ENCODE results near the gene ARHGAP10. TPM values are rescaled to one million over a fixed set of nuclear protein-coding genes. Genes with fewer than 3 reads are reported as not detected.

The ARHGAP10 gene
- total RNA-seq, 1 experiment from 2014 or later, result 36.6 TPM

DNA sequence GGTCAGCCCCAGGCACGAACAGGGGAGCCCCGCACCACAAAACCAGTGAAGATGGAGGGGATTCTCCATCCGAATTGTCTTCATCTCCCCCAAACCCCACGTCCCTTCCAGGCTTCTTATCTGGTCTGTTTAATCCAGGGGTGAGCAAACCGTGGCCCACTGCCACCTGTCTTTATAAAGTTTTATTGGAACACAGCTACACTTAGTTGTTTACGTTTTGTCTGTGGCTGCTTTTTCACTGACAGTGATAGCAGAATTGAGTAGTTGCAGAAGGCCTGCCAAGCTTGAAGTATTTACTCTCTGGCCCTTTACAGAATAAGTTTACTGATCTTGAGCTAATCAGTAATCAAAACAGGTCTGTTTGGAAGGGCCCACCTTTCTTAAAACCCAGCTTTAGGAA, 324.0 kb downstream of the ARHGAP10 start:
- ChIA-PET POLR2A (no interaction called here), CTCF (interaction anchor here (1.0 kb wide), 1 partner anchor 189 kb away, joined by 3 read pairs; no protein-coding TSS in a partner anchor)
- Mint-ChIP-seq H3K27ac (ENCODE audit: unreplicated experiment) (no peak overlapping the region), H3K36me3 (ENCODE audit: insufficient read depth, unreplicated experiment) (peaks cover 6% of the 10 kb centered on the region), H3K9me3 (ENCODE audit: unreplicated experiment) (no peaks in the 10 kb centered on the region), H3K4me1 (ENCODE audit: low read depth, unreplicated experiment) (no peaks in the 10 kb centered on the region), H3K4me3 (ENCODE audit: unreplicated experiment) (no peak overlapping the region), H3K27me3 (ENCODE audit: insufficient read depth, unreplicated experiment) (no peaks in the 10 kb centered on the region)
- Histone ChIP-seq H3K9me3 (no peaks in the 10 kb centered on the region), H3K36me3 (ENCODE audit: control insufficient read depth, insufficient read depth, low read length) (no peaks in the 10 kb centered on the region), H3K27me3 (replicated peaks; ENCODE audit: control insufficient read depth, insufficient read depth, low read length) (no peaks in the 10 kb centered on the region), H3K4me1 (no peaks in the 10 kb centered on the region), H3K4me3 (ENCODE audit: low read depth, low read length) (no peak overlapping the region)
- TF ChIP-seq, protein P1, sequence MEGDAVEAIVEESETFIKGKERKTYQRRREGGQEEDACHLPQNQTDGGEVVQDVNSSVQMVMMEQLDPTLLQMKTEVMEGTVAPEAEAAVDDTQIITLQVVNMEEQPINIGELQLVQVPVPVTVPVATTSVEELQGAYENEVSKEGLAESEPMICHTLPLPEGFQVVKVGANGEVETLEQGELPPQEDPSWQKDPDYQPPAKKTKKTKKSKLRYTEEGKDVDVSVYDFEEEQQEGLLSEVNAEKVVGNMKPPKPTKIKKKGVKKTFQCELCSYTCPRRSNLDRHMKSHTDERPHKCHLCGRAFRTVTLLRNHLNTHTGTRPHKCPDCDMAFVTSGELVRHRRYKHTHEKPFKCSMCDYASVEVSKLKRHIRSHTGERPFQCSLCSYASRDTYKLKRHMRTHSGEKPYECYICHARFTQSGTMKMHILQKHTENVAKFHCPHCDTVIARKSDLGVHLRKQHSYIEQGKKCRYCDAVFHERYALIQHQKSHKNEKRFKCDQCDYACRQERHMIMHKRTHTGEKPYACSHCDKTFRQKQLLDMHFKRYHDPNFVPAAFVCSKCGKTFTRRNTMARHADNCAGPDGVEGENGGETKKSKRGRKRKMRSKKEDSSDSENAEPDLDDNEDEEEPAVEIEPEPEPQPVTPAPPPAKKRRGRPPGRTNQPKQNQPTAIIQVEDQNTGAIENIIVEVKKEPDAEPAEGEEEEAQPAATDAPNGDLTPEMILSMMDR (IDR thresholded peaks at IDR 0.05; ENCODE audit: insufficient read depth in 1 of 2, low read depth in 1 of 2, low read length in 1 of 2, severe bottlenecking in 1 of 2, unreplicated experiment in 1 of 2), result no peak
- intact Hi-C loops (cut with micrococcal nuclease; ENCODE audit: unreplicated experiment), result no loop called here
- no TSS peak for BruUV-seq (replicated peaks)
- no peak for DNase-seq

DNA sequence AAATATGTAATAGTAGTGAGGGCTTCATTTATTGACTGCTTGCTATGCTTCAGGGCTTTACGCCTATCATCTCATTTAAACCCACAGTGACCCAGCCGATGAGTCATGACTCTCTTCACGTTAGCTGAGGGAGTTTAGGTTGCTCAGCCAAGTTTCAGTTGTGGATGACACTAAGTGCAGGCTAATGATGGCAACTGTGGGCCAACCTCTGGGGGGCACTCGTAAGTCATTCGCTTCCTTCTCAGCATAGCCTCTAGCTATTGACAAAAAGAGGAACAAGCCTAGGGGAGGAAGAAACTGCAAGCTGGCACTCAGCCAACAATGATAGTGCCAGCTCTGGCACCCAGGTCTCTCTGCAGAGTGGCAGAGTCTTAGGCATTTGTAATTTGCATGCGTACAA, 325.0 kb downstream of the ARHGAP10 start:
- no TSS peak for BruUV-seq (replicated peaks)
- Mint-ChIP-seq H3K4me3 (ENCODE audit: unreplicated experiment) (no peak overlapping the region), H3K27ac (ENCODE audit: unreplicated experiment) (no peak overlapping the region), H3K27me3 (ENCODE audit: insufficient read depth, unreplicated experiment) (no peaks in the 10 kb centered on the region), H3K9me3 (ENCODE audit: unreplicated experiment) (no peaks in the 10 kb centered on the region), H3K4me1 (ENCODE audit: low read depth, unreplicated experiment) (peaks cover 5% of the 10 kb centered on the region), H3K36me3 (ENCODE audit: insufficient read depth, unreplicated experiment) (peaks cover 11% of the 10 kb centered on the region)
- intact Hi-C loops (cut with micrococcal nuclease; ENCODE audit: unreplicated experiment), result no loop called here
- no peak overlapping the region for H3K4me3 ChIP-seq (ENCODE audit: low read depth, low read length)
- H3K4me1 ChIP-seq, result no peaks in the 10 kb centered on the region
- no peaks in the 10 kb centered on the region for H3K9me3 ChIP-seq
- ChIA-PET POLR2A (no interaction called here), CTCF (no interaction called here)
- H3K27me3 ChIP-seq (replicated peaks; ENCODE audit: control insufficient read depth, insufficient read depth, low read length), result no peaks in the 10 kb centered on the region
- no peak for DNase-seq
- TF ChIP-seq, protein P1 (IDR thresholded peaks at IDR 0.05; ENCODE audit: insufficient read depth in 1 of 2, low read depth in 1 of 2, low read length in 1 of 2, severe bottlenecking in 1 of 2, unreplicated experiment in 1 of 2), result no peak
- H3K36me3 ChIP-seq (ENCODE audit: control insufficient read depth, insufficient read depth, low read length), result no peaks in the 10 kb centered on the region

DNA sequence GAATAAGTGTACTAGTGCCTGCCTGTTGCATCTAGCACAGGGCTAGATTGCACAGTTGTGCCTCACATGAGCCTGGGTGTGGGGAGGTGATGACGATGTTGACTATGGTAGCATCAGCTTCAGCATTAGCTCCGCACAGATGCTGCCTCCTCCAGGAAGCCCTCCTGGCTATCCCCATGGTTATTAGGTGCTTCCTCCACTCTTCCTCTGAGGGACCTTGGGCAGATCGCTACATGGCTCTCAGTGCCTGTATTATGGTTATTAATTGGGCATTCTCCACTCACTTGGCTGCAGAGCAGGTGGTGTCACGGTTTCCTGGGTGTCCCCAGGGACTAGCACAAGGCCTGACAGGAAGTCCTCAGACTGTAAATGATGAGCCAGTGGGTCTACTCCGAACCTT, 325.6 kb downstream of the ARHGAP10 start:
- H3K4me1 Mint-ChIP-seq (ENCODE audit: low read depth, unreplicated experiment), result peaks cover 7% of the 10 kb centered on the region
- Histone ChIP-seq H3K36me3 (ENCODE audit: control insufficient read depth, insufficient read depth, low read length) (no peaks in the 10 kb centered on the region), H3K27me3 (replicated peaks; ENCODE audit: control insufficient read depth, insufficient read depth, low read length) (no peaks in the 10 kb centered on the region), H3K4me3 (ENCODE audit: low read depth, low read length) (no peak overlapping the region), H3K4me1 (no peaks in the 10 kb centered on the region), H3K9me3 (no peaks in the 10 kb centered on the region)
- no peak for DNase-seq
- H3K9me3 Mint-ChIP-seq (ENCODE audit: unreplicated experiment), result no peaks in the 10 kb centered on the region
- POLR2A ChIA-PET, result no interaction called here
- CTCF ChIA-PET, result no interaction called here
- no peak overlapping the region for H3K27ac Mint-ChIP-seq (ENCODE audit: unreplicated experiment)
- intact Hi-C loops (cut with micrococcal nuclease; ENCODE audit: unreplicated experiment), result no loop called here
- peaks cover 11% of the 10 kb centered on the region for H3K36me3 Mint-ChIP-seq (ENCODE audit: insufficient read depth, unreplicated experiment)
- no peaks in the 10 kb centered on the region for H3K27me3 Mint-ChIP-seq (ENCODE audit: insufficient read depth, unreplicated experiment)
- H3K4me3 Mint-ChIP-seq (ENCODE audit: unreplicated experiment), result no peak overlapping the region
- no TSS peak for BruUV-seq (replicated peaks)
- TF ChIP-seq, protein P1 (IDR thresholded peaks at IDR 0.05; ENCODE audit: insufficient read depth in 1 of 2, low read depth in 1 of 2, low read length in 1 of 2, severe bottlenecking in 1 of 2, unreplicated experiment in 1 of 2), result no peak
